HEK293 (cell line): ENCODE measurements around the gene PDK2.

Experiments
- CTCF ChIP-seq: fragments of 450-650 bp; formaldehyde crosslinking; IDR thresholded peaks from 2 replicates; pipeline ENCODE4 v1.5.1; 2016; ENCODE audit warnings: missing biosample characterization, missing genetic modification characterization
- PRDM10 ChIP-seq: fragments of 450-650 bp; formaldehyde crosslinking; IDR thresholded peaks from 2 replicates; pipeline ENCODE4 v1.5.1; 2016; ENCODE audit warnings: missing biosample characterization, missing genetic modification characterization
- TCF7L2 ChIP-seq: IDR thresholded peaks from 2 replicates; pipeline ENCODE4 v1.6.1; 2011; ENCODE audit warnings: low read depth, mild to moderate bottlenecking, inconsistent platforms, low read length, moderate library complexity, borderline replicate concordance
- ZBTB26 ChIP-seq: fragments of 450-650 bp; formaldehyde crosslinking; optimal IDR thresholded peaks from 2 replicates; pipeline ENCODE3; 2016; ENCODE audit warnings: missing biosample characterization, mild to moderate bottlenecking, missing genetic modification characterization
- ZFP69B ChIP-seq: fragments of 450-650 bp; formaldehyde crosslinking; IDR thresholded peaks from 2 replicates; pipeline ENCODE4 v1.5.1; 2016; ENCODE audit warnings: missing biosample characterization, missing genetic modification characterization
- ZNF133 ChIP-seq: fragments of 450-650 bp; formaldehyde crosslinking; IDR thresholded peaks from 2 replicates; pipeline ENCODE4 v1.5.1; 2016; ENCODE audit warnings: missing biosample characterization, missing genetic modification characterization
- ZNF138 ChIP-seq: fragments of 450-650 bp; formaldehyde crosslinking; IDR thresholded peaks from 2 replicates; pipeline ENCODE4 v1.5.1; 2016; ENCODE audit warnings: missing biosample characterization, missing genetic modification characterization, borderline replicate concordance
- ZNF449 ChIP-seq: fragments of 450-650 bp; formaldehyde crosslinking; IDR thresholded peaks from 2 replicates; pipeline ENCODE4 v1.5.1; 2017; ENCODE audit warnings: missing biosample characterization, mild to moderate bottlenecking, missing genetic modification characterization, moderate library complexity
- ZNF704 ChIP-seq: fragments of 450-650 bp; formaldehyde crosslinking; IDR thresholded peaks from 2 replicates; pipeline ENCODE4 v1.5.1; 2016; ENCODE audit warnings: missing biosample characterization, missing genetic modification characterization

- TF ChIP-seq PRDM10 (no peak), ZBTB26 (tag by site-specific recombination) (no peak), TCF7L2 (no peak), ZNF704 (tag by site-specific recombination) (no peak), ZNF133 (no peak), ZFP69B (tag by site-specific recombination) (no peak), CTCF (tag by site-specific recombination) (no peak), ZNF138 (tag by site-specific recombination) (no peak), ZNF449 (no peak)
Observed at GRCh38 chr17:50152736-50153135, 57.6 kb downstream of the PDK2 start.
